Activated naive CD8-positive, alpha-beta T cell (primary cell): ENCODE measurements around the gene GABBR2.

ENCODE experiments used
- H3K27ac Mint-ChIP-seq: one replicate; pipeline ENCODE4 v1.8.0; 2021; ENCODE audit warnings: mixed read lengths
- H3K27me3 Mint-ChIP-seq: one replicate; pipeline ENCODE4 v1.8.0; 2021; ENCODE audit warnings: mixed read lengths
- H3K36me3 Mint-ChIP-seq: one replicate; pipeline ENCODE4 v1.8.0; 2021; ENCODE audit warnings: mixed read lengths
- H3K4me1 Mint-ChIP-seq: one replicate; pipeline ENCODE4 v1.8.0; 2021; ENCODE audit warnings: low read depth, mixed read lengths
- H3K4me3 Mint-ChIP-seq: one replicate; pipeline ENCODE4 v1.8.0; 2021; ENCODE audit warnings: mild to moderate bottlenecking, mixed read lengths
- H3K9me3 Mint-ChIP-seq: one replicate; pipeline ENCODE4 v1.8.0; 2021; ENCODE audit warnings: low read depth, mixed read lengths

The GABBR2 gene

DNA sequence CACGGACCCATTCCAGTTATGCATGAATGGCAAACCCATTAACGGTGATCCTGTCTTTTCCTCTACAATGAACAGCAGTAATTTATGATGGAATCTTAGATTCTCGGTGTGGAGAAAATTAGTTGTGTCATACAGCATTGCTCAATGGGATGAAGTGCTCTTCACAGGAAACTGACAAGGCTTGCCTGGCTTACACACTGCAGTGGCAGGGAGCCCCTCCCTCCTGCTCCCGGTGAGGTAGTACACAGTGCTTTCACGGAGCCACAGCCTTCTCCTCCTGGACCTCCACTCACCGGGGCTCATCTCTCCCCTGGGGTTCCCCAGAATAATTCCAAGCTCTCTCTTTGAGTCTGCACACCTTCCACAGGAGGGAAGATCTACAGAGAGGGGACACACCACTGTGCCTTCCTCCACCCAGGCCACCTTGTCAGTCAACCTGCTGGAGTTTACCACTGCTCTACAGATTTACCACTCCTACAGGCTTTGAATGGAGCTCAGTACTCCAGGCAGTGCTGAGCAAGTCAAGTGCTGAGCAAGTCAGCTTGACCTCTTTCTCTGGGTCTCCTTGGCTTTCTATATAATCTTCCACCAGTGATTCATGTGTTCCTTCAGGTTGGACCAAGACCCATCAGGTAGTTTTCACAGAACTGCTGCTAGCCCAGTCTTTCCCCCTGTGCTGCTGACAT is 394.2 kb downstream of the GABBR2 start:
- Mint-ChIP-seq H3K4me3 (no peak overlapping the region), H3K36me3 (no peaks in the 10 kb centered on the region), H3K9me3 (no peaks in the 10 kb centered on the region), H3K4me1 (no peaks in the 10 kb centered on the region), H3K27me3 (no peaks in the 10 kb centered on the region), H3K27ac (no peak overlapping the region)

DNA sequence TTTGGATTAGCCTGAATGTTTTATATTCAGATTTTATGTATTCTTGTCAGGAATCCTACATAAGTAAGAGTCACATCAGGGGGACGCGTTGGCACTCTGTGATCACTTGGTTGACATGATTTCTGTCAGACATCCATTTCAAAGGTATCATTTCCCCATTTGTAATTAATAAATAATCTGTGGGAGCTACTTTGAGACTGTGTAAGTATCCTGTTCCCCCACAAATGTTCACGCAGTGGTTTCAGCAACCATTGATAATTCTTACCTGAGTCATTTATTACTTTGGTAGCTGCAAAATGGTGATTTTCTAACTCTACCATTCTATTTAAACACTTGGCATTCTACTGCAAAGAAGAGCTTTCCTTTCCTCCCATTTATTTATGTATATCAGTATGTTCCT is 396.4 kb downstream of the GABBR2 start:
- Mint-ChIP-seq H3K36me3 (no peaks in the 10 kb centered on the region), H3K27ac (no peak overlapping the region), H3K4me3 (no peak overlapping the region), H3K9me3 (no peaks in the 10 kb centered on the region), H3K4me1 (no peaks in the 10 kb centered on the region), H3K27me3 (no peaks in the 10 kb centered on the region)

DNA sequence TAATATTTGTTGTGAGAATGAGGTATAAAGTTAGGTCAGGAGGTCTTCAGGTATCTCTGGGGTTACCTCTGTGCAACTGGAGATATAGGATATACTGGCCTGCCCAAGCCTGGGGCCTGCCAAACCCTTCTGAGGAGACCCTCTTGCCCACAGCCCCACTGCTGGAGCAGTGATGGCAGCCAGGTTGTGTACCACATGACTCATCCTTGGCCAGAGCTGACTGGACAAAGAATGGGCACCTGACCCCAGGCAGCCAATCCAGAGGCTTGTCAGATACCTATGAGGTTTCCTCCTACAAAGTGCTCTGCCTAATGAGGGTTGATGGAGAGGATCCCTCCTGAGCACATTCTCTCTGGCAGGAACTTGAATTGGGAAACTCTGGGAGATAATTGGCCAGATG is 397.2 kb downstream of the GABBR2 start:
- no peak overlapping the region for H3K4me3 Mint-ChIP-seq
- H3K4me1 Mint-ChIP-seq, result no peaks in the 10 kb centered on the region
- no peaks in the 10 kb centered on the region for H3K9me3 Mint-ChIP-seq
- H3K27ac Mint-ChIP-seq, result no peak overlapping the region
- H3K36me3 Mint-ChIP-seq, result no peaks in the 10 kb centered on the region
- H3K27me3 Mint-ChIP-seq, result no peaks in the 10 kb centered on the region

DNA sequence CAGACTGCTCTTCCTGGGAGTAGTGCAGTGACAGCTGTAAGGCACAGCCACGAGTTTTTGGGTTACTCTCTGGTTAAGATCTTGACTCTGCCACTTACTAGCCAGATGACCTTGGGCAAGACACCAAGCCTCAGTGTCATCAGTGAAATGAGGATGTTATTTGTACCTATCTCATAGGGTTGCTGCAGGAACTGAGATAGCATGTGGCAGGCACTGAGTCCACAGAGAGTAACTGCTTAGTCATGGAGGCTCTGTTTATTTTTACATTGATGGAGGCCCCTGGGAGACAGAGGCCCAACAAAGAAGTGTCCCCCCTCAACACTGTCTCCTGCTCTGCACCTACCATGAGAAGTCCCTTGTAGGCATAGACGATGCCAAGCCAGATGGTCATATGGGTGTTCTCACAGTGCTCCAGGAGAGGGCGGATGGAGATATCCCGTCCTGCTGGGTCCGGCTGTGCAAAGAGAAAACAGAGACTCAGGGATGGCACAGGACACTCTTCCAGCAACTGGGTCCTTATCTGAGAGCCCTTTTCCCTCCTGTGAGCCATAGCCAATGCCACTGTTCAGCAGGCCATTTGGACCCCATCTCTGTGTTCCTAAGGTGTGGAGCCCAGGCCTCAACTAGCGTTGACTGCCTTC is 397.9 kb downstream of the GABBR2 start:
- Mint-ChIP-seq H3K4me1 (no peaks in the 10 kb centered on the region), H3K36me3 (no peaks in the 10 kb centered on the region), H3K4me3 (no peak overlapping the region), H3K27me3 (no peaks in the 10 kb centered on the region), H3K9me3 (no peaks in the 10 kb centered on the region), H3K27ac (no peak overlapping the region)

DNA sequence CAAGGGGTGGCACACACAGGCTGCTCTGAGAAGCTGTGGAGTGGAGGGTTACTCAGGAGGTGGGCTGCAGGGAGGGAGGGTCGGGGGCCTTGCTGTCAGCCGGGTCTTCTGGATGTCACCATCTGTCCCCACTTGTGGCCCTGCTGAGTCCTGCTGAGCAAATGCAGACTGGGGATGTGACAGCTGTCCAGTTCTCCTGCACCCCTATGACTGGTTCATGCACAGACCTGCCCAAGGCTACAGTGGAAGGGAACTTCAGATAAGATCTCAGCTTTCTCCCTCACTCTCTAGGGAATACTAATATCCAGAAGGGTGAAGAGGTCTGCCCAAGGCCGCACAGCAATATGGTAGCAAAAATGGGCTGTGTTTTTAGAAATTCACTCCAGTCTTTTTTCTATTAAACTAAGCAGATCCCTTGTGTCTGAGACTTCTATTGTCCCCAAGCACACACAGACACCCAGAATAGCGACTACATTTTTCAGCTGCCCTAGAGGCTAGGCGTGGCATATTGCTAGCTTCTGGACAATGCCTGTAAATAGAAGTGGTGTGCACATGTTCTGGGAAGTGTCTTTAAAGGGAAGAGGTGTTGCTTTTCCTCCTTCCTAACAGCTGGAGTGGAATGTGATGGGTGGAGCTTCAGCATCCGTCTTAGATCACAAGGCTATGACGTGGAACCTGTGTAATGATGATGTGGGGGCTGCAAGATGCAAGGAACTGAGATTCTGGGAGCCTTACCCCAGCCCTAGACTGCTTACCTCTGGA is 402.2 kb downstream of the GABBR2 start:
- no peaks in the 10 kb centered on the region for H3K36me3 Mint-ChIP-seq
- H3K27me3 Mint-ChIP-seq, result no peaks in the 10 kb centered on the region
- H3K27ac Mint-ChIP-seq, result no peak overlapping the region
- H3K9me3 Mint-ChIP-seq, result no peaks in the 10 kb centered on the region
- no peaks in the 10 kb centered on the region for H3K4me1 Mint-ChIP-seq
- no peak overlapping the region for H3K4me3 Mint-ChIP-seq

DNA sequence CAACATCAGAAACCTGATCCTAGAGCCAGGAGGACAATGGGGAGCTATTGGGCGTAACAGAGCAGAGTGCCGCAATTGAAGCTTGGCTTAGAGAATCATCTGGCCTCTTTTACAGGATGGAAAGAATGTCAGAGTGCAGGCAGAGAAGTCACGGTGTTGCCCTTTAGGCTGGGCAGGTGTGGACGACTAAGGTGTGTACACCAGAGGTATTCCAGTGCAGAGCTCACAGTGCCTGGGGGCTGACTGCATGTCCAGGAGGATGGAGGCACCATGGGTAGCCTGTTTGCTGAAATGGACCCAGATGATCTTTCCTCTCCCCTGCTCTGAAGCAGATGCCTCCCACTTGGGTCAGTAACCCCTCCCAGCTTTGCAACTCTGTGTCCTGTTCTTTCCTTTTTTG is 404.4 kb downstream of the GABBR2 start:
- no peak overlapping the region for H3K27ac Mint-ChIP-seq

DNA sequence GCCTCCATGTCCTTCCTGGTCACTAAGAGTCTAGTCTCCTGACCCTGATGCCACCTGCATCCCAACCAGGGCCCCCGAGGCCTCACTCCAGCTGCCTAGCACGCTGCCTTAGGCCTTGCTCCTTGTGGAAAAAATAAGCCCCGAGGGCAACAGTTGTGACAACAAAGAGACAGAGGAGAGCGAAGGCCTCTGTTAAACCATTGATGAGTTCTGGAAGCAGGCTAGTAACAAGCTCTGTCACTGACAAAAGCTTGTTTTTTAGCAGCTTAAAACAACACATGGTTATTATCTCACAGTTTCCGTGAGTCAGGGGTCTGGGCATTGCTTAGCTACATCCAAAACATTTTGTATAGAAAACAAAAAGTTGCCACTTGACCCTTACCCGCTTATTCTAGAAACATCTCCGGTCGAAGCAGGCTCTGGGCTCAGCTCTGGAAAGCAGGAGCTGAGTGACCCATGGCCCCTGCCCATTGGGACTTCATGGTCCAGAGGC is 405.1 kb downstream of the GABBR2 start:
- Mint-ChIP-seq H3K27me3 (no peaks in the 10 kb centered on the region), H3K9me3 (no peaks in the 10 kb centered on the region), H3K27ac (no peak overlapping the region), H3K36me3 (no peaks in the 10 kb centered on the region), H3K4me3 (no peak overlapping the region), H3K4me1 (no peaks in the 10 kb centered on the region)

More for the DNA sequence above, 404.4 kb downstream of the GABBR2 start:
- H3K27me3 Mint-ChIP-seq, result no peaks in the 10 kb centered on the region
- no peaks in the 10 kb centered on the region for H3K36me3 Mint-ChIP-seq
- H3K4me3 Mint-ChIP-seq, result no peak overlapping the region
- no peaks in the 10 kb centered on the region for H3K9me3 Mint-ChIP-seq
- no peaks in the 10 kb centered on the region for H3K4me1 Mint-ChIP-seq

DNA sequence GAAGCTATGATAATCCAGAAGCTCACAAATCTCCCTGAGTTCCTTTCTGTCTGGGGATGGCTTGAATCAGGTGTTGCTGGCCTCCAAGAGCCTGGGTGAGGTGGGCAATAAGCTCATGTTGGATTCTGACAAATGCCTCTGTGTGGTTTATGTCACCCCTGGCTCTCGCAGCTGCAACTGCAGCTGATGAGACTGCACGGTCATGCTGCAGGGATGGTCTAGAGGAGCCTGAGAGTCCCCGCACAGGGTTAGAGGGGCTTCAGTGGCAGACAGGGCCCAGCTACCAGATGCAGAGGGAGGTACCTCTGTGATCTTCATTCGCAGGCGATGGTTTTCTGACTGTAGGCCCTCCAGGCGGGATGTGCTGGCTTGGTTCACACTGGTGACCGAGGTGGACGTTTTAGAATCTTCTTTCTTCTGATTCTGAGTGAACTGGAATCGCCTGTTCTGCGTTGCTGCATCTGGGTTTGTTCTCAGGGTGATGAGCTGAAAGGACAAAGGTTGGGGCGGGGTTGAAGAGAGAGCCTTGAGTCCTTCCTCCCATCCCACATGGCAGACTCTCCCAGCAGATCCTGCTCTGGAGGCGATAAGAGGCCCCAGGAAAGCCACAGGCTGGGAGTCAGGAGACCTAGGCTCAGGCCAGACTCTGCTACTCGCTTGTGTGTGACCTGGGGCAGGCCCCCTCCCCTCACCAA is 405.6 kb downstream of the GABBR2 start:
- H3K27me3 Mint-ChIP-seq, result no peaks in the 10 kb centered on the region
- H3K4me3 Mint-ChIP-seq, result no peak overlapping the region
- no peaks in the 10 kb centered on the region for H3K36me3 Mint-ChIP-seq
- no peaks in the 10 kb centered on the region for H3K4me1 Mint-ChIP-seq
- H3K9me3 Mint-ChIP-seq, result no peaks in the 10 kb centered on the region
- no peak overlapping the region for H3K27ac Mint-ChIP-seq

DNA sequence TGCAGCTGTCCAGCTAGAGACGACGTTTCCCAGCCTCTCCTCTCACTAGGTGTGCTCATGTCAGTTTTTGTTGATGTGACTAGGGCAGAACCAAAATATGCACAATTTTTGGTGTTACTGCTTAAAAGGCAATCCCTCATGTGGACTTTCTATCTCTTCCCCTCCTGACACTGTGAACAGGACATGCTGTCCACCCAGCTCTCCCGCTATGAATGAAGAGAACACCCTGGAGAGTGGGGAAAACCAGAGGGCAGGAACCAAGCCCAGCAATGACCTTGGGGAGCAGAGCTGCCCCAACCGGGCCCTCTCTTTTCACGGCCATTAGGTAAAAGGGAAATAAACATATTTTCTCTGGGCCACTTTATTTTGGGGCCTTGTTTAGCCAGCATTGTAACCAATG is 406.6 kb downstream of the GABBR2 start:
- H3K4me1 Mint-ChIP-seq, result no peaks in the 10 kb centered on the region
- no peaks in the 10 kb centered on the region for H3K9me3 Mint-ChIP-seq
- H3K4me3 Mint-ChIP-seq, result no peak overlapping the region
- no peak overlapping the region for H3K27ac Mint-ChIP-seq
- H3K27me3 Mint-ChIP-seq, result peaks cover 2% of the 10 kb centered on the region
- no peaks in the 10 kb centered on the region for H3K36me3 Mint-ChIP-seq

DNA sequence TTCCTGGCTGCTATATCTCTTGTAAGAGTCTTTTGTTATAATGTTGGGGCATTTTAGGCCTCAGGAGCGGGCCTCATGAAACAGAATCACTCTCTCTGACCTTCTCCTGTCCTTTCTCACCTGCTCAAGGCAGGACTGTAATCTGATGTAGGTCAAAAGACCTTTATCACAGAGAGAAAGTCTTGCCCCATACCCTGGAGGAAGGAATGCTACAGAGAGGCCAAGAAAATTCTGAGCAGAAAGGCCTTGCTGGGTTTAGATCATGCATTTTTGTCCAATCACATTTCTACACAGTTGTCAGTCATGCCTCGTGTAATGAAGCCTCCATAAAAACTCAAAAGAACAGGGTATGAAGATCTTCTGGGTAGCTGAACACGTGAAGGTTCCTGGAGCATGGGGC is 408.1 kb downstream of the GABBR2 start:
- no peaks in the 10 kb centered on the region for H3K4me1 Mint-ChIP-seq
- H3K27ac Mint-ChIP-seq, result no peak overlapping the region
- H3K36me3 Mint-ChIP-seq, result no peaks in the 10 kb centered on the region
- H3K4me3 Mint-ChIP-seq, result no peak overlapping the region
- no peaks in the 10 kb centered on the region for H3K9me3 Mint-ChIP-seq
- H3K27me3 Mint-ChIP-seq, result peaks cover 3% of the 10 kb centered on the region

DNA sequence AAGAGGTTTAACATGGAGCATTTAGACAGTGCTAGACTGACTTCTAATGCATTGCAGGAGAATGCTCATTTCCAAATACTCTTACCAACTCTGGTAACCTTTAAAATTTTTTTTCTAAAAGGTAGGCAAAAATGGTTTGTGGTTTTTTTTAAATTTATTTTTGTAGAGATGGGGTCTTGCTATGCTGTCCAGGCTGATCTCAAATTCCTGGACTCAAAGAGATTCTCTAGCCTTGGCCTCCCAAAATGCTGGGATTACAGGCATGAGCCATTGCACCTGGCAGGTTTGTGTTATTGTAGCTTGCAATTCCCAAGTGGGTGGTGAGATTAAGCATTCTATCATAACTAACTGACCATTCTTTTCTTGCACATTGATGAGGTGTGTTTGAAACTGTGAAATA is 410.3 kb downstream of the GABBR2 start:
- H3K27ac Mint-ChIP-seq, result no peak overlapping the region
- H3K4me3 Mint-ChIP-seq, result no peak overlapping the region
- H3K36me3 Mint-ChIP-seq, result no peaks in the 10 kb centered on the region
- no peaks in the 10 kb centered on the region for H3K4me1 Mint-ChIP-seq
- no peaks in the 10 kb centered on the region for H3K9me3 Mint-ChIP-seq
- H3K27me3 Mint-ChIP-seq, result peaks cover 3% of the 10 kb centered on the region

DNA sequence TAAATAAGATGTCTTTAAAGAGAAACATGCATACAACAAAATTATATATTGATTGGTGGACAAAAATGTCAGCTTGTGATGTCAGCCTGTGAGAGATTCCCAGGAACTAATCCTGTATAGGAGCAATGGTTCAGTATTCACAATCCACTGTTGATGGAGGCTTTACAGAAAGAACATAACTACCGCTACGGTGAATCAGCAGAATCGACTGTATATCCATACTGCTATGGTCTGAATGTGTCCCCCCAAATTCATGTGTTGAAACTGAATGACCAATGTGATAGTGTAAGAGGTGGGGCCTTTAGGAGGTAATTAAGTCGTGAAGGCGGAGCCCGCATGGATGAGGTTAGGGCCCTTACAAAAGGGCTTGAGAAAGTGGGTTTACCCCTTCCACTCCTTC is 412.9 kb downstream of the GABBR2 start:
- H3K27me3 Mint-ChIP-seq, result peaks cover 3% of the 10 kb centered on the region
- H3K27ac Mint-ChIP-seq, result no peak overlapping the region
- no peaks in the 10 kb centered on the region for H3K4me1 Mint-ChIP-seq
- no peak overlapping the region for H3K4me3 Mint-ChIP-seq
- no peaks in the 10 kb centered on the region for H3K36me3 Mint-ChIP-seq
- no peaks in the 10 kb centered on the region for H3K9me3 Mint-ChIP-seq

DNA sequence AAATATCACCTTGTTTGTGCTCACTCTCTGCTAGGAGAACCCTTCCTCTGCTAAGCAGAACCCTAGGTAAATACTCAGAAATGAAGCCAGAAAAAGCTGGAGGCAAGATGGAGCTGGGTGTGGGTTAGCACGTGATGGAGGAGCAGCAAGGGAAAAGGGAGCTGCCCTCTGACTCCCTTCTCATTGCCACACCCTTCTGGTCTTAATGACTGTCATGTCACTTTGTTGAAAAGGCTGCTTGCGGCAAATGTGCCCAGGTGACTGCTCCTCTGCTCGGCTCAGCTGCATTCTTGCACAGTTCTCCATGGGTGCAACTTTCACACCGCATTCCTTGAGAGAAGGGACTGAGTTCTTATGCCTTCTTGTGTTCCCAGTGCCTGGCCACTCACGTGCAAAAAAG is 416.9 kb downstream of the GABBR2 start:
- no peak overlapping the region for H3K27ac Mint-ChIP-seq
- no peaks in the 10 kb centered on the region for H3K36me3 Mint-ChIP-seq
- H3K4me3 Mint-ChIP-seq, result no peak overlapping the region
- peaks cover 2% of the 10 kb centered on the region for H3K27me3 Mint-ChIP-seq
- H3K9me3 Mint-ChIP-seq, result no peaks in the 10 kb centered on the region
- no peaks in the 10 kb centered on the region for H3K4me1 Mint-ChIP-seq

DNA sequence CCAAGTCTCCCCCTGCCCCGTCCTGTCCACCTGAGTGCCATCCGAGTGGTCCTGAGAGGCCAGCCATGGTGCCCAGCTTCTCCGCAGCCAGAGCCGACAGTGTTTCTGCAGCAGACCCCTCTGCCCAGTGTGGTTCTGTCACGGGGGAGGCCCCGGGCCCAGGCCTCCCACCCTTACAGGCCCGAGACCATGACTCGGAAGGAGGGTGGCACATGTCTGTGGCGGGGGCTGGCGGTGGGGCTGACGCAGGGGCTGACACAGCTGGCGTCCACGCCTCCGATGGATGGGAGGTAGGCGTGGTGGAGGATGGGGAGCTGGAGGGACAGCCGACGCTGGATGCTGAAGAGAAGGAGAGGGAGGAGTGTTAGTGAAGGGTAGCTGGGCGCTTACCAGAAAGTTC is 418.3 kb downstream of the GABBR2 start:
- no peaks in the 10 kb centered on the region for H3K36me3 Mint-ChIP-seq
- no peaks in the 10 kb centered on the region for H3K9me3 Mint-ChIP-seq
- no peaks in the 10 kb centered on the region for H3K27me3 Mint-ChIP-seq
- H3K4me1 Mint-ChIP-seq, result no peaks in the 10 kb centered on the region
- no peak overlapping the region for H3K27ac Mint-ChIP-seq
- H3K4me3 Mint-ChIP-seq, result no peak overlapping the region

DNA sequence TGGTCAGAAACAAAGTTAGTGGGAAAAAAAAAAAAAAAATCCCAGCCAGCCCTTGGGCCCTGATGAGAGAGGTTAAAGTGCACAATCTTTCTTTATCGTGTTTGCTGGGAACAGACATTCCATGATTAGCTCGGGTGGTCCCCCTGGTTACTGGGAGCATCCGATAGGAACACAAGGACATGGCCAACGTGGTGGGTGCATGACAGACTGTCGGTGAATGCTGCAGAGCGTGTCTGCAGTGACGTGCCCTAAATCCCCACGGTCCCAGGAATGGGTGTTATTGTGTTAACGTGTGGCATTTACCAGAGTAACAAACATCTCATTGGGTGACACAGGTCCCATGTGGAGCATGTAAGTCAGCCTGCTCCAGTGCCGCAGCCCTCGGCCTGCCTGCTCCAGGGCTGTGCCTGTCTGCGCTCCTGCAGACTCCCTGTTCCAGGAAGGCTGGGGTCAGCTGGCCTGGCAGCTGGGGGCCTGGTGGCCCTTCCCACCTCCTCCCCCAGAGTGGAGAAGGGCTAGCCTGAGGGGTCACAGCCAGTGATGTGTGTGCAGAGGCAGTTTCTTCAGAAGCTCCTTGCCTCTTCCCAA is 419.0 kb downstream of the GABBR2 start:
- Mint-ChIP-seq H3K27me3 (no peaks in the 10 kb centered on the region), H3K4me3 (no peak overlapping the region), H3K4me1 (no peaks in the 10 kb centered on the region), H3K9me3 (no peaks in the 10 kb centered on the region), H3K27ac (no peak overlapping the region), H3K36me3 (no peaks in the 10 kb centered on the region)
